ENCODE results near the gene MED29. TPM values are rescaled to one million over a fixed set of nuclear protein-coding genes. Genes with fewer than 3 reads are reported as not detected.

The MED29 gene
- total and polyA plus RNA-seq, 2 of the 4 experiments (the other 2 are of a cell fraction) = 17.6 to 28.8 TPM

DNA sequence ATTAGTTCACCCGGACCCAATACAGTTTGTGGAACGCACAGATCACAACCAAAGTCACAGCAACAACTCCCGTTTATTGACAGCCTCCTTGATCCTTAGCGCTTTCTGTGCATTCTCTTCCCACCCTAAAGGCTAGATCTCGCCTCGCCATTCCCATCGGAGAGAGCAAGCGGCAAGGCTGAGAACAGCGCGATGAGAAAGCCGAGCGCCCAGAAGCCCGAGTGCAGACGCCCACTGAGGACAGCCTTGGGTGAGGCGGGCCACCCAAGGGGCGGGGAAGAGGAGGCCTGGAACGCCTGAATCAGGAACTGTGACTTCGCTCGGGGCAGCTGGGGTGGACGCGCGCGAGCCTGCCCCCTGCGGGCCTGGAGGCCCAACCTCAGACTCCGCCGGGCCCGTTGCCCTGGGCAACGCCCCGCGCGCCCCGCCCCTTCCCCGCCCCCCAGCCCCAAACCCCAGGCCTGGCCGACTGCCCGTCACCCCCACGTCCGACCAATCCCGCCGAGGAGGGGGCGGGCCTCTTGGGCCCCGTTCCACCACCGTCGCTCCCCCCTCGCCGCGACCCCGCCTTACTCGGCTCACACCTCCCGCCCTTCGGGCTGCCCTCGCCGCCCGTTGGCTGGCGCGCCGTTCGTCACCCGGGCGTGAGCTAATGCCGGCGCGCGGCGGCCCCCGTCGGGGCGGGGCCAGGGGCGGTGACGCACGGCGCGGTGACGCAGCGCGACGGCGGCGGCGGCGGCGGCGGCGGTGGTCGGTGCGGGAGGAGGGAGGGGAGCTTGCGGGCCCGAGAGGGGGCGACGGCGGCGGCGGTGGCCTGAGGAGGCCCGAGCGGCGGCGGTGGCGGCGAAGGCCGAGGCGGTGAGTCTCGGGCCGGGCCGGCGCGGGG is 49.2 kb upstream of the MED29 start, which contains the start of gene SAMD4B (continued):
- TF ChIP-seq, protein P1, sequence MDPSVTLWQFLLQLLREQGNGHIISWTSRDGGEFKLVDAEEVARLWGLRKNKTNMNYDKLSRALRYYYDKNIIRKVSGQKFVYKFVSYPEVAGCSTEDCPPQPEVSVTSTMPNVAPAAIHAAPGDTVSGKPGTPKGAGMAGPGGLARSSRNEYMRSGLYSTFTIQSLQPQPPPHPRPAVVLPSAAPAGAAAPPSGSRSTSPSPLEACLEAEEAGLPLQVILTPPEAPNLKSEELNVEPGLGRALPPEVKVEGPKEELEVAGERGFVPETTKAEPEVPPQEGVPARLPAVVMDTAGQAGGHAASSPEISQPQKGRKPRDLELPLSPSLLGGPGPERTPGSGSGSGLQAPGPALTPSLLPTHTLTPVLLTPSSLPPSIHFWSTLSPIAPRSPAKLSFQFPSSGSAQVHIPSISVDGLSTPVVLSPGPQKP (IDR thresholded peaks at IDR 0.05; ENCODE audit: borderline replicate concordance, low read depth, low read length) = no peak
